ENCODE results near the gene KCNT2. TPM values are rescaled to one million over a fixed set of nuclear protein-coding genes. Genes with fewer than 3 reads are reported as not detected.

The KCNT2 gene
- total and polyA plus RNA-seq, 7 donors = 0.64 to 3.1 (median 1.8) TPM

- intact Hi-C loops (cut with DNase I) = no loop called here
- Histone ChIP-seq H3K27ac (no peak overlapping the region), H3K36me3 (no peaks in the 10 kb centered on the region), H3K4me3 (no peak overlapping the region), H3K4me1 (no peaks in the 10 kb centered on the region), H3K27me3 (no peaks in the 10 kb centered on the region), H3K9me3 (no peaks in the 10 kb centered on the region)
- no peak for DNase-seq
- TF ChIP-seq EP300 (IDR thresholded peaks at IDR 0.05) = no peak
- TF ChIP-seq, protein P1, sequence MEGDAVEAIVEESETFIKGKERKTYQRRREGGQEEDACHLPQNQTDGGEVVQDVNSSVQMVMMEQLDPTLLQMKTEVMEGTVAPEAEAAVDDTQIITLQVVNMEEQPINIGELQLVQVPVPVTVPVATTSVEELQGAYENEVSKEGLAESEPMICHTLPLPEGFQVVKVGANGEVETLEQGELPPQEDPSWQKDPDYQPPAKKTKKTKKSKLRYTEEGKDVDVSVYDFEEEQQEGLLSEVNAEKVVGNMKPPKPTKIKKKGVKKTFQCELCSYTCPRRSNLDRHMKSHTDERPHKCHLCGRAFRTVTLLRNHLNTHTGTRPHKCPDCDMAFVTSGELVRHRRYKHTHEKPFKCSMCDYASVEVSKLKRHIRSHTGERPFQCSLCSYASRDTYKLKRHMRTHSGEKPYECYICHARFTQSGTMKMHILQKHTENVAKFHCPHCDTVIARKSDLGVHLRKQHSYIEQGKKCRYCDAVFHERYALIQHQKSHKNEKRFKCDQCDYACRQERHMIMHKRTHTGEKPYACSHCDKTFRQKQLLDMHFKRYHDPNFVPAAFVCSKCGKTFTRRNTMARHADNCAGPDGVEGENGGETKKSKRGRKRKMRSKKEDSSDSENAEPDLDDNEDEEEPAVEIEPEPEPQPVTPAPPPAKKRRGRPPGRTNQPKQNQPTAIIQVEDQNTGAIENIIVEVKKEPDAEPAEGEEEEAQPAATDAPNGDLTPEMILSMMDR (IDR thresholded peaks at IDR 0.05) = no peak
- no peak for TF ChIP-seq POLR2AphosphoS5 (IDR thresholded peaks at IDR 0.05)
- no peak for TF ChIP-seq POLR2A (IDR thresholded peaks at IDR 0.05)
- WGBS, 2 donors = 28 to 31% methylated on average over 3 of the region's 3 CpGs
Observed at GRCh38 chr1:196193896-196194559, 414.2 kb downstream of the KCNT2 start.

GRCh38 chr1:196183941-196184340 is 424.3 kb downstream of the KCNT2 start:
- no peaks in the 10 kb centered on the region for H3K36me3 ChIP-seq
- H3K4me1 ChIP-seq = no peaks in the 10 kb centered on the region
- H3K4me3 ChIP-seq = no peak overlapping the region
- TF ChIP-seq, protein P1 (IDR thresholded peaks at IDR 0.05) = no peak
- TF ChIP-seq POLR2AphosphoS5 (IDR thresholded peaks at IDR 0.05) (no peak), EP300 (IDR thresholded peaks at IDR 0.05) (no peak), POLR2A (IDR thresholded peaks at IDR 0.05) (no peak)
- no peak overlapping the region for H3K27ac ChIP-seq
- 92% methylated on average over 8 of the region's 8 CpGs for WGBS, 2 donors
- no peak for DNase-seq
- intact Hi-C loops (cut with DNase I) = no loop called here
- no peaks in the 10 kb centered on the region for H3K9me3 ChIP-seq
- no peaks in the 10 kb centered on the region for H3K27me3 ChIP-seq

DNA sequence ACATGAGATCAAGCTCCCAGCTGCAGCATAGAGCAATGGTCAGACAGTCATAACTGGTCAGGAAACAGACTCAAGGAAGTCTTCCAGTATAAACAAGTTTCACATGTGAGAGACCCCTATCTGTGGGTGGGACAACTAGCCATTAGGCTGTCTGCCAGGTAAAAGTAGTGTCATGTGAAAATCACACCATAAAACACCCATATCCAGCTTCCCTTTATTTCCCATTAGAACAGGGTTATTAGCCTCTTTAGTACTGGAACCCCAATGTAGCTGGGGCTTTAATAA is 426.7 kb downstream of the KCNT2 start:
- Histone ChIP-seq H3K9me3 (no peaks in the 10 kb centered on the region), H3K4me1 (no peaks in the 10 kb centered on the region), H3K36me3 (no peaks in the 10 kb centered on the region), H3K27me3 (no peaks in the 10 kb centered on the region), H3K27ac (no peak overlapping the region), H3K4me3 (no peak overlapping the region)
- intact Hi-C loops (cut with DNase I) = no loop called here
- DNase-seq = no peak
- TF ChIP-seq, protein P1 (IDR thresholded peaks at IDR 0.05) = no peak
- TF ChIP-seq POLR2A (IDR thresholded peaks at IDR 0.05) = no peak

- Histone ChIP-seq H3K36me3 (no peaks in the 10 kb centered on the region), H3K4me3 (no peak overlapping the region), H3K9me3 (no peaks in the 10 kb centered on the region), H3K4me1 (no peaks in the 10 kb centered on the region), H3K27me3 (no peaks in the 10 kb centered on the region), H3K27ac (no peak overlapping the region)
- 10 to 39% methylated on average over 1 of the region's 1 CpG for WGBS, 2 donors
- no peak for TF ChIP-seq POLR2AphosphoS5 (IDR thresholded peaks at IDR 0.05)
- TF ChIP-seq, protein P1 (IDR thresholded peaks at IDR 0.05) = no peak
- TF ChIP-seq EP300 (IDR thresholded peaks at IDR 0.05) = no peak
- TF ChIP-seq POLR2A (IDR thresholded peaks at IDR 0.05) = no peak
- intact Hi-C loops (cut with DNase I) = no loop called here
- no peak for DNase-seq
Observed at GRCh38 chr1:196180847-196181593, 427.2 kb downstream of the KCNT2 start.

All from sigmoid colon (tissue), 7 donors.